ENCODE measurements around the gene PCSK6.

PCSK6 gene

DNA sequence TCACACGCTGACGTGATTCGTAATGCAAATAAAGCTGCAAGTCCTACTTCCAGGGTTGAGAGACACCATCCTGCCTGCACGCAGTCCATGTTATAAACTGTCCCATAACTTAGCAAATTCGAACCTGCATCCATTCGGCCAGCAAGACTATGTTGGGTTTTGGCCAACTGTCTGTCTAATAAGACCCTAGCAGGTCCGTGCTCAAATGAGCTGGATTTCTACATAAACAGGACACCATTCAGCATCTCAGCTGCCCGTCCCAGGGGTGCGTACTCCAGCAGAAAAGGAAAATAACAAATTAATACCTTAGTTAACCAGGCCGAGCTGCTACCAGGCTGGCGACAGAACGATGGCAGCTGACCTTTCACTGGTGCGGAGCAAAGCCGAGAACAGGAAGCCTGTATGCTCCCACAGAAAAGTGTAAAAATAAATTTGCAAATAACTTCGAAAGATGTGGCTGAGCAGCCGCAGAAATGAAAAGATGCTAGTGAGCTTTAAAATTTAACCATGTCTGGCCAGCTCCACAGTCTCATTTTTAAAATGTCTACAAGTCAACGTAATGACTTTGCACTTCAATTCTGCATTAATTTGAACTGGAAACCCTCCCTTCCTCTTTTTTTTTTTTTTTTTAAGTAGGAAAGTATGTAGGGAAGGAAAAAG is 97.4 kb downstream of the PCSK6 start:
- TF ChIP-seq POLR2A (IDR thresholded peaks at IDR 0.05; ENCODE audit: low read length) (no peak), GATA1 (IDR thresholded peaks at IDR 0.05; ENCODE audit: low read depth, low read length) (no peak)
- no peak for DNase-seq

DNA sequence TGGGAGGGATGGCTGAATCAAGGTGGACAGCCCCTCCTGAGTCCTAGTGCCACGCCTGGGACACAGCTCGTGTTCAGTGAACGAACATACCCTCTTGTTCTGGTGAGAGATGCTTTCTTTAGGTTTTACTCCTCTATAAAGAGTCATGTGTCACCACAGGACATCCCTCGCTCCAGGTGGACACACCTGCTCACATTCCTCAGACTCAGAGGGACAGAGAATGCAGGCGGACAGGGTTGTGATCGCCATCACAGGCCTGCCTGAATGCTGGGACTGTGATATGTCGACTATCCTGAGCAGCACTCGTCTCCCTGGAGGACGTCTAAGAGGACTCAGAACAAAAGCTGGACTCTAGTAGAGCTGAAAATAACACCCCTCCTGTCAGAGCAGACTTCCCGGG is 98.1 kb downstream of the PCSK6 start:
- TF ChIP-seq POLR2A (IDR thresholded peaks at IDR 0.05; ENCODE audit: low read length) (no peak), GATA1 (IDR thresholded peaks at IDR 0.05; ENCODE audit: low read depth, low read length) (no peak)
- no peak for DNase-seq

GRCh38 chr15:101390462-101390861 is 99.0 kb downstream of the PCSK6 start:
- TF ChIP-seq GATA1 (IDR thresholded peaks at IDR 0.05; ENCODE audit: low read depth, low read length) (no peak), POLR2A (IDR thresholded peaks at IDR 0.05; ENCODE audit: low read length) (no peak)
- DNase-seq: no peak

GRCh38 chr15:101390060-101390459 is 99.4 kb downstream of the PCSK6 start:
- TF ChIP-seq POLR2A (IDR thresholded peaks at IDR 0.05; ENCODE audit: low read length) (no peak), GATA1 (IDR thresholded peaks at IDR 0.05; ENCODE audit: low read depth, low read length) (no peak)
- no peak for DNase-seq

DNA sequence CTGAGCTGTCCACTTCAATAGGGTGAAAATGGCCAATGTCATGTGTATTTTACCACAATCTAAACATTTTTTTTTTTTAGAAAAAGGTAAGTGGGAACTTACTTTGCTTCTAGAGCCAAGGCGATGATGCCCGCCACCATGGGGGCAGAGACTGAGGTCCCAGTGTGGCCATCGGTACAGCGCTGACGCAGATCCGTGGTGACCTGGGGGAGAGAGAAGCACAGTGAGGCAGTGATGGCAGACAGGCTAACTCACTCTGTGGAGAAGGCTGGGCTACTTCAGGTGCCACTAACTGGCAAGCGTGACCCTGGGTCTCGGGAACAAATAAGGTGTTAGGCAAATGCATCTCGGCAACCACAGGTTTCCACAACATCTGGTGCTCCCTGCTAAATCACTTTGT is 100.1 kb downstream of the PCSK6 start:
- TF ChIP-seq POLR2A (IDR thresholded peaks at IDR 0.05; ENCODE audit: low read length): no peak
- no peak for TF ChIP-seq GATA1 (IDR thresholded peaks at IDR 0.05; ENCODE audit: low read depth, low read length)
- DNase-seq: no peak

DNA sequence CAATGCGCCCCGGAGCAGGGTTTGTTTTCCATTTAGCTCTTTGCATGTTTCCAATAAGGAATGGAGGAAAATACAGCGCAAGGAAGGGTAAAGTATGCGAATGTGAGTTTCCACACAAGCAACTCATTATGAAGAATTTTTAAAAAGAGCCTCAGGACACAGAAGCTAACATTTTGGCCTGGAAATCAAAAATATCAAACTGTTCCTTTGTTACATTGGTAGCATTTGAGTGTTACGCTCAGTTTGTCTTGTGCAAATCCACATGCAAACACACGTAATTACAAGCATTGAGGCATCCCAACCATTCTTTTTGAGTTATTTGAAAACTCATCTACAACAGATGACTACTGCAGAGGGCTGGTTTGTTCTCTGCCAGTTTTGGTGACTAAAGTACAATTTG is 101.5 kb downstream of the PCSK6 start:
- no peak for DNase-seq
- no peak for TF ChIP-seq POLR2A (IDR thresholded peaks at IDR 0.05; ENCODE audit: low read length)
- no peak for TF ChIP-seq GATA1 (IDR thresholded peaks at IDR 0.05; ENCODE audit: low read depth, low read length)

DNA sequence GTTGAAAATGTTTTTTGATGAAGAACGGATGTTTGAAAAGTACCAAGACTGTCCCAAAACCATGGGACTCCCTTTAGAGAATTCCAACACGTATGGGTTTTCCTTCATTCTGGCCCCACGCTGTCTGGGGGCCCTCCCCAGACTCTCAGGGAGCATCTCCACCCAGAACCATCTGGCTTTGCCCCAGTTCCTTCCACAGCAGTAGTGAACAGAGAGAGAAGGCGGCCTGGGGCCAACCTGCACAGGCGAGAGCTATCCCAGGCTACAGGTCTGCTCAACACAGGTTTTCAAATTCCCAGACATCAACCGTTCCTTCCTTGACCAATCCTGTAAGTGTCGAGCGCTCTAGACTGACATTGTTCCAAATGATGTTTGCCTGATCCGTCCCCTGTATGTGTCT is 101.9 kb downstream of the PCSK6 start:
- DNase-seq: no peak
- no peak for TF ChIP-seq POLR2A (IDR thresholded peaks at IDR 0.05; ENCODE audit: low read length)
- TF ChIP-seq GATA1 (IDR thresholded peaks at IDR 0.05; ENCODE audit: low read depth, low read length): no peak

DNA sequence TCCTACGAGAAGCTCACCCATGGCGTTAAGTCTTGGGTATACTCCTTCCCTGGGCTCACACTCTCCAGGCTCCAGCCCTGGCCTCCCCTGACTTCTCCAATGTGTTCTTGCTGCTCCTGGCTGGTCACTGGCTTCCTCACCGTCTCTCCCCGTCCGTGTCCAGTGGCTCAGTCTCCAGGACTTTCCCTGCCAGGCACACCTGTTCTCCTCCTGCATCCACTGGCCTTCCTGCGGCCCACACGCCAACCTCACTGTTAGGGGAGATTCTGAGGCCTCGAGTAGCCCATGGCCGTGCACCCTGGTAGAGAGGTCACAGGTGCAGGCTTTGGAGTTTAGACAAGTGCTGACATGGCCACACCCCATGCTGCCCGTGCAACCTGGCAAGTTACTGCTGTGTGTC is 102.5 kb downstream of the PCSK6 start:
- no peak for TF ChIP-seq POLR2A (IDR thresholded peaks at IDR 0.05; ENCODE audit: low read length)
- no peak for TF ChIP-seq GATA1 (IDR thresholded peaks at IDR 0.05; ENCODE audit: low read depth, low read length)

GRCh38 chr15:101386006-101386405 is 103.5 kb downstream of the PCSK6 start:
- DNase-seq: no peak
- TF ChIP-seq GATA1 (IDR thresholded peaks at IDR 0.05; ENCODE audit: low read depth, low read length): no peak
- TF ChIP-seq POLR2A (IDR thresholded peaks at IDR 0.05; ENCODE audit: low read length): no peak

More for the DNA sequence above, 102.5 kb downstream of the PCSK6 start:
- DNase-seq: no peak

DNA sequence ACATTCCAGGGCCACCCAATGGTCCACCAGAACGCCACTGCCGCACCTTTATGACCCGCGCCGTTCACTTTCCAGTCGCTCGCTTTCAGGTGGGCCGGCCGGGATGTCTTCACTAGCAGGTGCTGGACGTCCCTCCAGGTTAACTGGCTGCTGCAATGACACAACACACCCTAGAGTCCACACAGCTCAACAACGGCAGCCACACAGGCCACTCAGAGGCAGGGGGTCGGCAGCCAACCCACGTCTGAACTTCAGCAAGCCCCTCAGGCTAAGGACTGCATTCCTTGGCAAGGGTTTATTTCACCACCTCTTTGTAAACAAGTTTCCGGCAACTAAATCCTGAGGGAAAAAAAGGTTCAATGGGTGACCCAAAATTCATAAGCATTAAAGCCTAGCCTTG is 105.2 kb downstream of the PCSK6 start:
- DNase-seq: no peak
- TF ChIP-seq GATA1 (IDR thresholded peaks at IDR 0.05; ENCODE audit: low read depth, low read length): no peak
- no peak for TF ChIP-seq POLR2A (IDR thresholded peaks at IDR 0.05; ENCODE audit: low read length)

DNA sequence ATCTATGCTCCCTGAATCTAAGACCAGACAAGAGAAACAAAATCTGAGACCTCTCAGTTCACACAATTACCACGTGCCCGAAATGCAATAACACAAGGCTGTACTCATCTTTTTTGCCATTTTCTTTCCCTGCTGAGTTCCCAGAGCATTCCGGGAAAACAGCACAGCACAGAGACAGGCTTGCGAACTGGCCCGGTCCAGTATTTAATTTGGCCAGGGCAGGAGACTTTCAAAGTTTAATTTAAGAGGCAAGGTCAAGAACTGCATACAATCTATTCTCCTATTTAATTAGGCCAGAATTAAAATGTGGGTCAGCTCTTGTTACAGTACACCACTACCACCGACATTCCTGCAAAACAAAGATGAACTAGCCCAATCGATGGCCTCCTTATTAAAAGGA is 107.0 kb downstream of the PCSK6 start:
- no peak for DNase-seq
- TF ChIP-seq POLR2A (IDR thresholded peaks at IDR 0.05; ENCODE audit: low read length): no peak
- TF ChIP-seq GATA1 (IDR thresholded peaks at IDR 0.05; ENCODE audit: low read depth, low read length): no peak

DNA sequence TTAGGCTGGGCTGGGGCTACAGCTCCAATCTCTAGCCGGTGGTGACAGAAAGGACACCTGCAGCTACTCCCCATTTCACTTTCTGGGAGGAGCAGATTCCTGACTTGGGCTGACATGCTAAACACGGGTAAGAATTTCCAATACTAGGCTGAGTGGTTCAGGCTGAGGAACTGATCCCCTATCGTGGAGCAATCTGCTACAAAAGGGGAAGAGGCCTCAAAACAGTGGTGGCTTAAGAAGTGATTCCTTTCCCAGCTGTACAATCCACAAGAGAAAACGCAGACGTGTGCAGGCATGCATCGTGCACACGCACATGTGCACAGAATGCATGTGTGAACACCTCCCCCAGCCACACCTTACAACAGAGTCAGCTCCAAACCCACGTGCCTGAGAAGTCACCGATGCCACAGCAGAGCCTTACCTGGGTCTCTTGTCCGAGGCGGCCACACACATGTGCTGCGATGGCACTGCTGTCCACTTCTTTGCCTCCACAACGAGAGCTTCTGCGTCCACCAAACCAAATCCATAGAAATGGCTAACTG is 107.8 kb downstream of the PCSK6 start:
- TF ChIP-seq POLR2A (IDR thresholded peaks at IDR 0.05; ENCODE audit: low read length): no peak
- TF ChIP-seq GATA1 (IDR thresholded peaks at IDR 0.05; ENCODE audit: low read depth, low read length): no peak
- DNase-seq: no peak

GRCh38 chr15:101380146-101380545 is 109.4 kb downstream of the PCSK6 start:
- TF ChIP-seq GATA1 (IDR thresholded peaks at IDR 0.05; ENCODE audit: low read depth, low read length): no peak

GRCh38 chr15:101379647-101380046 is 109.9 kb downstream of the PCSK6 start:
- TF ChIP-seq POLR2A (IDR thresholded peaks at IDR 0.05; ENCODE audit: low read length): no peak
- TF ChIP-seq GATA1 (IDR thresholded peaks at IDR 0.05; ENCODE audit: low read depth, low read length): no peak
- no peak for DNase-seq

More at GRCh38 chr15:101380146-101380545, 109.4 kb downstream of the PCSK6 start:
- no peak for DNase-seq

- no peak for TF ChIP-seq GATA1 (IDR thresholded peaks at IDR 0.05; ENCODE audit: low read depth, low read length)
- TF ChIP-seq POLR2A (IDR thresholded peaks at IDR 0.05; ENCODE audit: low read length): no peak
Measured at GRCh38 chr15:101378879-101379278, 110.6 kb downstream of the PCSK6 start.

More at GRCh38 chr15:101378879-101379278, 110.6 kb downstream of the PCSK6 start:
- DNase-seq: no peak

Measured in erythroblast (primary cell).